Upper lobe of left lung (tissue), 4 donors: Measurements from ENCODE around the gene DTX3.

Source experiments
- CTCF ChIP-seq, 6 experiments: fragments of 450-650 bp in 4 of 6; fragments of 200-600 bp in 2 of 6; sonication (generic) in 2 of 6; IDR thresholded peaks; one replicate each; pipeline ENCODE4 v1.5.1; 2016 to 2019; ENCODE audit warnings: antibody characterized with exemption in 6 of 6
- EP300 ChIP-seq, 4 donors: sonication (generic); formaldehyde crosslinking; IDR thresholded peaks; one replicate each; pipeline ENCODE4 v1.5.1; 2017; ENCODE audit warnings: antibody characterized with exemption in 4 of 4, control low read depth in 2 of 4
- POLR2A ChIP-seq, 4 donors: fragments of 450-650 bp; IDR thresholded peaks; one replicate each; pipeline ENCODE4 v1.5.1; 2016 to 2017; ENCODE audit warnings: antibody characterized with exemption in 4 of 4, mild to moderate bottlenecking in 2 of 4
- POLR2AphosphoS5 ChIP-seq, 2 donors: sonication (generic); formaldehyde crosslinking; IDR thresholded peaks; one replicate each; pipeline ENCODE4 v1.5.1; 2017; ENCODE audit warnings: antibody characterized with exemption in 2 of 2

- TF ChIP-seq CTCF (IDR thresholded peaks at IDR 0.05) = no peak
- TF ChIP-seq EP300 (IDR thresholded peaks at IDR 0.05) = no peak
- no peak for TF ChIP-seq POLR2A (IDR thresholded peaks at IDR 0.05)
- TF ChIP-seq POLR2AphosphoS5 (IDR thresholded peaks at IDR 0.05) = no peak
Measured at GRCh38 chr12:57657744-57658143, 53.1 kb downstream of the DTX3 start.
